ENCODE results near the gene HJV. TPM values are rescaled to one million over a fixed set of nuclear protein-coding genes. Genes with fewer than 3 reads are reported as not detected.
"Not testable (repeated sequence)": the region's sequence is repeated elsewhere in the genome, so short reads cannot be mapped to it uniquely, and the experiment has no call there.

Gene HJV
- total RNA-seq, 2 experiments from 2014 or later: not detected

DNA sequence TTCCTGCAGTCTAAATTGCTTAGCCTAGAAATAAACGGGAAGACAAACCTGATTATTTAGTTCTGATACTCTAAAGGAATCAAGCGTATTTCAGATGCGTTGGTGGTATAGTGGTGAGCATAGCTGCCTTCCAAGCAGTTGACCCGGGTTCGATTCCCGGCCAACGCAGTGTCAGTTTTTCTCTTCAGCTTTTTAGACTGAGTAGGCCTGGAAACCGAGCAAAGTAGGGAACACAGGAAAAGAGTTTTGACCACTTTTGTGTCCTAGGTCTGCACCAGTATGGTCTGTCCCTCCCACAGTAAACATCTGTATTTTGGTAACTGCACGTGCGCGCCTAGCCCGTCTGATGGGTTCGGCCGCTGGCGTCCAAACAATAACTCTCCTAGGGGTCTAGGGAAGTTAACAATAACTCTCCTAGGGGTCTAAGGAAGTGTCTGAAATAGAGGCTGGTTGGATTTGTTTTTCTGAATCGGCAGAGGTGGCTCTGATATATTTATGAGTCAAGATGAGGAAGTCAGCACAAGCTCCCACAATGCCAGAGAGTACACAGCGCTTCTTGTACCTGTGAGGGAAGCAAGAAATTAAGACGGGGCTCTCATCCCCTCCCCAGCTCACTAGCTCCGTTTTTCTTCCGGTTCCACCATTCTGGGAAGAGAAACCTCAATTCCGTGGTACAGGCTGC lies 15.6 kb upstream of the HJV start:
- CTCF ChIA-PET: interaction anchor here (0.7 to 5.5 kb wide), 9 partner anchors 14 to 192 kb away, joined by 3 to 47 read pairs (median 3); partner anchors contain the start of genes ANKRD34A, NUDT17, PIAS3 and POLR3GL

GRCh38 chr1:146036241-146036964 lies 14.9 kb upstream of the HJV start:
- Mint-ChIP-seq H3K27me3 (peaks cover 10% of the 10 kb centered on the region), H3K36me3 (ENCODE audit: low read depth) (peaks cover 6% of the 10 kb centered on the region), H3K27ac (peak overlapping the region; percentile 93), H3K9me3 (no peaks in the 10 kb centered on the region), H3K4me1 (peaks cover 51% of the 10 kb centered on the region), H3K4me3 (peak overlapping the region; percentile 90)
- DNase-seq: no peak
- CTCF ChIA-PET: interaction anchor here (0.7 to 5.5 kb wide), 9 partner anchors 9 to 178 kb away, joined by 3 to 47 read pairs (median 3); partner anchors contain the start of genes ANKRD34A, LIX1L, PIAS3 and POLR3GL
- POLR2A ChIA-PET: interaction anchor here (2.4 to 10.5 kb wide), 11 partner anchors 13 to 212 kb away, joined by 5 to 267 read pairs (median 20); partner anchors contain the start of genes ANKRD34A, LIX1L, NUDT17 and PEX11B

More for the DNA sequence above, 15.6 kb upstream of the HJV start:
- no peaks in the 10 kb centered on the region for H3K9me3 Mint-ChIP-seq
- H3K27ac Mint-ChIP-seq: peak overlapping the region; percentile 93
- DNase-seq: peak; percentile 85
- POLR2A ChIA-PET: interaction anchor here (0.9 to 10.5 kb wide), 14 partner anchors 13 to 756 kb away, joined by 3 to 267 read pairs (median 16); partner anchors contain the start of genes ANKRD34A, LIX1L, NUDT17 and PEX11B
- peaks cover 7% of the 10 kb centered on the region for H3K27me3 Mint-ChIP-seq
- peaks cover 51% of the 10 kb centered on the region for H3K4me1 Mint-ChIP-seq
- H3K4me3 Mint-ChIP-seq: peak overlapping the region; percentile 90
- peaks cover 6% of the 10 kb centered on the region for H3K36me3 Mint-ChIP-seq (ENCODE audit: low read depth)

- H3K27ac Mint-ChIP-seq: peak overlapping the region; percentile 93
- peaks cover 51% of the 10 kb centered on the region for H3K4me1 Mint-ChIP-seq
- peaks cover 6% of the 10 kb centered on the region for H3K36me3 Mint-ChIP-seq (ENCODE audit: low read depth)
- ChIA-PET POLR2A (interaction anchor here (0.7 to 10.5 kb wide), 9 partner anchors 9 to 190 kb away, joined by 3 to 267 read pairs (median 12); partner anchors contain the start of genes ANKRD34A, NUDT17, PEX11B and POLR3GL), CTCF (interaction anchor here (0.8 to 5.5 kb wide), 11 partner anchors 8 to 190 kb away, joined by 3 to 47 read pairs (median 3); partner anchors contain the start of genes ANKRD34A, LIX1L, NUDT17 and PIAS3)
- no peaks in the 10 kb centered on the region for H3K9me3 Mint-ChIP-seq
- no peak for DNase-seq
- peak overlapping the region; percentile 90 for H3K4me3 Mint-ChIP-seq
- H3K27me3 Mint-ChIP-seq: peaks cover 11% of the 10 kb centered on the region
These were observed 13.5 kb upstream of the HJV start for GRCh38 chr1:146035048-146035423.

- Mint-ChIP-seq H3K4me3 (no peak overlapping the region), H3K27me3 (peaks cover 6% of the 10 kb centered on the region), H3K4me1 (peaks cover 39% of the 10 kb centered on the region), H3K27ac (no peak overlapping the region), H3K36me3 (ENCODE audit: low read depth) (peaks cover 6% of the 10 kb centered on the region), H3K9me3 (no peaks in the 10 kb centered on the region)
- CTCF ChIA-PET: interaction anchor here (0.7 to 3.3 kb wide), 21 partner anchors 11 to 189 kb away, joined by 3 to 23 read pairs (median 4); partner anchors contain the start of genes ANKRD34A, ANKRD35, HJV and NUDT17
- no peak for DNase-seq
- POLR2A ChIA-PET: interaction anchor here (1.8 to 10.5 kb wide), 2 partner anchors 17 to 53 kb away, joined by 6 to 267 read pairs; no protein-coding TSS in a partner anchor
These were observed 11.2 kb upstream of the HJV start for GRCh38 chr1:146032631-146033219.

DNA sequence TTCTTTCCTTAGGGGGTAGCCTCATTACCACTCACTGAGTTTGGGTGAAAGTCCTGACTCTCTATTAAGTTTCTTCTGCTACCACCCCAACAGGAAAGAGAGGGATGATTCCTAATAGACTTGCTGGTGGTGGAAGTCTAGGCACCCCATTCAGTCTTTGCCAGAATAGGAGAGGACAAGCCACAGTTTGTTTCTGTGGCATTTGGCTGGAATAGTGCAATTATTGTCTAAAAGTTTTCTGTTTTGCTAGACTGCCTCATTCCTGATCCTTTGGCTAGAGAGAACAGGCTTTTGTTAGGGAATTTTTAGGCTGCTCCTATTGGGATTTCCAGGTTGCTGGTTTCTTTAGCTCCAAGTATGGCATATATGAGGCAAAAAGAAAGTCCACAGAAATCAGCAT lies 9.9 kb upstream of the HJV start:
- H3K36me3 Mint-ChIP-seq (ENCODE audit: low read depth): peaks cover 6% of the 10 kb centered on the region
- no peak overlapping the region for H3K4me3 Mint-ChIP-seq
- ChIA-PET POLR2A (interaction anchor here (0.8 to 10.5 kb wide), 4 partner anchors 18 to 74 kb away, joined by 3 to 267 read pairs (median 4); partner anchors contain the start of genes ANKRD34A and POLR3GL), CTCF (interaction anchor here (0.8 to 3.3 kb wide), 10 partner anchors 11 to 186 kb away, joined by 3 to 23 read pairs (median 6); partner anchors contain the start of genes HJV, NUDT17 and PIAS3)
- H3K27me3 Mint-ChIP-seq: peaks cover 8% of the 10 kb centered on the region
- DNase-seq: no peak
- H3K4me1 Mint-ChIP-seq: peaks cover 28% of the 10 kb centered on the region
- H3K9me3 Mint-ChIP-seq: no peaks in the 10 kb centered on the region
- no peak overlapping the region for H3K27ac Mint-ChIP-seq

DNA sequence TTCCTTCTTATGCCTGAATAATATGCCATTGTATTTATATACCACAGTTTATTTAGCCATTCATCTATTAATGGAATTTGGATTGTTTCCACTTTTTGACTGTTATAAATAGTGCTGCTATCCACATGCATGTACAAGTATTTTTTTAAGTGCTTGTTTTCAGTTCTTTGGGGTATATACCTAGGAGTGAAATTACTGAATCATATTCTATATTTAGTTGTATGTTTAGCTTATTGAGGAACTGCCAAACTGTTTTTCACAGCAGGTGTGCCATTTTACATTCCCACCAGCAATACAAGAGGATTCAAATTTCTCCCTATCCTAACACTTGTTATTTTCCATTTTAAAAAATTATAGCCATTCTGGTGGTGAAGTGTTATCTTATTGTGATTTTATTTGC lies 7.6 kb upstream of the HJV start:
- no peaks in the 10 kb centered on the region for H3K9me3 Mint-ChIP-seq
- peaks cover 14% of the 10 kb centered on the region for H3K4me1 Mint-ChIP-seq
- no peak for DNase-seq
- H3K4me3 Mint-ChIP-seq: no peak overlapping the region
- POLR2A ChIA-PET: no interaction called here
- no peak overlapping the region for H3K27ac Mint-ChIP-seq
- H3K27me3 Mint-ChIP-seq: peaks cover 21% of the 10 kb centered on the region
- CTCF ChIA-PET: interaction anchor here (0.7 kb wide), 1 partner anchor 49 kb away, joined by 3 read pairs; no protein-coding TSS in a partner anchor
- no peaks in the 10 kb centered on the region for H3K36me3 Mint-ChIP-seq (ENCODE audit: low read depth)

- not testable (repeated sequence) for H3K9me3 Mint-ChIP-seq; H3K27ac Mint-ChIP-seq; H3K36me3 Mint-ChIP-seq (ENCODE audit: low read depth); H3K4me3 Mint-ChIP-seq; DNase-seq; H3K4me1 Mint-ChIP-seq
- CTCF ChIA-PET: interaction anchor here (1.6 kb wide), 1 partner anchor 15 kb away, joined by 3 read pairs; no protein-coding TSS in a partner anchor
- POLR2A ChIA-PET: interaction anchor here (0.6 to 1.8 kb wide), 3 partner anchors 25 to 77 kb away, joined by 3 to 5 read pairs (median 4); no protein-coding TSS in a partner anchor
- peaks cover 33% of the 10 kb centered on the region for H3K27me3 Mint-ChIP-seq
These were observed 5.1 kb upstream of the HJV start for GRCh38 chr1:146026650-146027049.

DNA sequence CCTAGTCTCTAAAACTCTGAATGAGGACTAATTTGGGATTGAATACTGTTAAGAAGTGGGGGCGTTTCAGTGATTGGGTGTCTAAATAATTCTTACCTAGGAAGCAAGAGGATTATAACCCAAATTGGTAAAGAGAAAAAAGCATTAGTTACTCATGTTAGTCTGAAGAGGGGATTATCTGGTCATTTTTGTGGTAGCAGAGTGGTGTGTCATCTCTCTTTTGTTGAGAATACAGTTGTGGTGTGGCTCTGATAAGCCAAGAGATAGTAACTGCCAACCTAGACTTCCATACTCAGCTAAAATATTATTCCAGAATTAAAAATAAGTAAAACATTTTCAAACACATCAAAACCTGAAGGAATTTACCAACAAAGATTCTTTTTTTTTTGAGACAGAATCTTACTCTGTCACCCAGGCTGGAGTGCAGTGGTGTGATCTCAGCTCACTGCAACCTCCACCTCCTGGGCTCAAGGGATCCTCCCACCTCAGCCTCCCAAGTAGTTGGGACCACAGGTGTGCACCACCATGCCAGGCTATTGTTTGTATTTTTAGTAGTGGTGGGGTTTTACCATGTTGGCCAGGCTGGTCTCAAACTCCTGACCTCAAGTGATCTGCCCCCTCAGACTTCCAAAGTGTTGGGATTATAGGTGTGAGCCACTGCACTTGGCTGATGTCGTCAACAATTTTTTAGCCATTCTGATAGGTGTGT lies 4.4 kb upstream of the HJV start:
- H3K36me3 Mint-ChIP-seq (ENCODE audit: low read depth); H3K4me1 Mint-ChIP-seq: not testable (repeated sequence)

DNA sequence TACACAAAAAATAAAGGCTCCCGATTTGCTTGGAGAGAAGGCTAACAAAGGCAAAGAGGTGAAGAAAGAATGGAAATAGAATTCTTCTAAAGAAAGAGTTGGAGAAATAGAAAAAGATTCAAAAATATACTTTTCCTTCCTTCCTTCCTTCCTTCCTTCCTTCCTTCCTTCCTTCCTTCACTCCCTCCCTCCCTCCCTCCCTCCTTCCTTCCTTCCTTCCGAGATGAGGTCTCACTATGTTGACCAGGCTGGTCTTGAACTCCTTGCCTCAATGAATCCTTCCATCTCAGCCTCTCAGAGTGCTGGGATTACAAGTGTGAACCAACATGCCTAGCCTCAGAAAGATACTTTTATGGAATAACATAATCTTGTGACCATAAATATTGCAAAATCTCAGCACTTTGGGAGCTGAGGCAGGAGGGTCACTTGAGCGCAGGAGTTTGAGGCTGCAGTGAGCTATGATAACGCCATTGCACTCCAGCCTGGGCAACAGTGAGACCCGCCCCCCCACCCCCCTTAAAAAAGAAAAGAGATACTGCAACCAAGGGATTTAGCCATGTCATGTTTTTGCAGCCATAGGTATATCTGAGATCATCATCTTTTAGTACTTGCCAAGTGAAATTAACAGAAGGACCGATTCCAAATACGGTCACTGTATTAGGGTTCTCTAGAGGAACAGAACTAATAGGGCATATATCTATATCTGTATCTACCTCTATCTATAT lies 1.0 kb upstream of the HJV start:
- ChIA-PET CTCF (interaction anchor here (0.6 to 3.3 kb wide), 7 partner anchors 8 to 177 kb away, joined by 3 to 21 read pairs (median 6); partner anchors contain the start of gene NUDT17), POLR2A (interaction anchor here (1.6 to 1.8 kb wide), 2 partner anchors 29 to 59 kb away, joined by 5 to 7 read pairs; partner anchors contain the start of genes ANKRD34A and POLR3GL)
- H3K4me1 Mint-ChIP-seq: peaks cover 12% of the 10 kb centered on the region
- no peaks in the 10 kb centered on the region for H3K9me3 Mint-ChIP-seq
- H3K27ac Mint-ChIP-seq: no peak overlapping the region
- no peaks in the 10 kb centered on the region for H3K36me3 Mint-ChIP-seq (ENCODE audit: low read depth)
- H3K27me3 Mint-ChIP-seq: peaks cover 68% of the 10 kb centered on the region
- no peak overlapping the region for H3K4me3 Mint-ChIP-seq
- no peak for DNase-seq

More for the DNA sequence above, 4.4 kb upstream of the HJV start:
- H3K27ac Mint-ChIP-seq, H3K9me3 Mint-ChIP-seq, DNase-seq, H3K4me3 Mint-ChIP-seq: not testable (repeated sequence)
- POLR2A ChIA-PET: interaction anchor here (0.6 to 1.8 kb wide), 3 partner anchors 26 to 166 kb away, joined by 3 to 5 read pairs (median 3); no protein-coding TSS in a partner anchor
- CTCF ChIA-PET: interaction anchor here (1.6 kb wide), 1 partner anchor 14 kb away, joined by 3 read pairs; no protein-coding TSS in a partner anchor
- peaks cover 40% of the 10 kb centered on the region for H3K27me3 Mint-ChIP-seq

- H3K9me3 Mint-ChIP-seq: no peaks in the 10 kb centered on the region
- H3K4me3 Mint-ChIP-seq: no peak overlapping the region
- CTCF ChIA-PET: interaction anchor here (1.2 to 3.3 kb wide), 5 partner anchors 12 to 175 kb away, joined by 3 to 21 read pairs (median 6); partner anchors contain the start of gene NUDT17
- H3K27ac Mint-ChIP-seq: no peak overlapping the region
- POLR2A ChIA-PET: interaction anchor here (0.7 to 1.8 kb wide), 3 partner anchors 29 to 57 kb away, joined by 3 to 7 read pairs (median 5); partner anchors contain the start of genes ANKRD34A and POLR3GL
- peaks cover 75% of the 10 kb centered on the region for H3K27me3 Mint-ChIP-seq
- H3K4me1 Mint-ChIP-seq: peaks cover 12% of the 10 kb centered on the region
- no peaks in the 10 kb centered on the region for H3K36me3 Mint-ChIP-seq (ENCODE audit: low read depth)
- no peak for DNase-seq
These were observed 487 bp downstream of the HJV start for GRCh38 chr1:146021050-146021445.
